WTC11 (cell line): ENCODE measurements around the gene SYNM. TPM values are rescaled to one million over a fixed set of nuclear protein-coding genes. Genes with fewer than 3 reads are reported as not detected.

ENCODE experiments used
- ATAC-seq: fragments of 200-7000 bp; cut with Tn5 transposase; 2 replicates; pipeline ENCODE4 v1.10.0; 2021; ENCODE audit warnings: mild to moderate bottlenecking, moderate library complexity
- CTCF ChIA-PET: fragments of 300-600 bp; sonication (Branson Sonifier 250); formaldehyde crosslinking; loops from one replicate; lab custom pipeline; 2021; ENCODE audit warnings: antibody characterized with exemption; lab: Charles Lee
- POLR2A ChIA-PET: fragments of 350-600 bp; sonication (Branson Sonifier 250); formaldehyde crosslinking; loops from one replicate; lab custom pipeline; 2021; ENCODE audit warnings: antibody characterized with exemption; lab: Charles Lee
- DNase-seq: peaks from one replicate; pipeline ENCODE4 v3.0.0; 2021; ENCODE audit warnings: low spot score
- H3K27ac Mint-ChIP-seq: 2 replicates; pipeline ENCODE4 v1.8.0; 2021; ENCODE audit warnings: mixed read lengths
- H3K27me3 Mint-ChIP-seq: 2 replicates; pipeline ENCODE4 v1.8.0; 2021; ENCODE audit warnings: low read depth, mild to moderate bottlenecking, moderate library complexity, mixed read lengths
- H3K36me3 Mint-ChIP-seq: 2 replicates; pipeline ENCODE4 v1.8.0; 2021; ENCODE audit warnings: mixed read lengths
- H3K4me1 Mint-ChIP-seq: 2 replicates; pipeline ENCODE4 v1.8.0; 2022; ENCODE audit warnings: mixed read lengths
- H3K4me3 Mint-ChIP-seq: 2 replicates; pipeline ENCODE4 v1.8.0; 2021; ENCODE audit warnings: mild to moderate bottlenecking, moderate library complexity, mixed read lengths
- H3K9me3 Mint-ChIP-seq: 2 replicates; pipeline ENCODE4 v1.8.0; 2021; ENCODE audit warnings: mixed read lengths
- ARID4B ChIP-seq: sonication (generic); formaldehyde crosslinking; IDR thresholded peaks from 2 replicates; pipeline ENCODE4 v1.8.0; 2023; ENCODE audit warnings: missing genetic modification reagents, mild to moderate bottlenecking, borderline replicate concordance
- CDX4 ChIP-seq: fragments of 250-450 bp; sonication (Bioruptor Pico); IDR thresholded peaks from 2 replicates; pipeline ENCODE4 v1.9.0; 2021; ENCODE audit warnings: moderate library complexity, mild to moderate bottlenecking, inconsistent platforms, borderline replicate concordance
- CREB1 ChIP-seq: sonication (generic); formaldehyde crosslinking; IDR thresholded peaks from 2 replicates; pipeline ENCODE4 v1.8.0; 2023; ENCODE audit warnings: mild to moderate bottlenecking, missing genetic modification reagents
- ETV6 ChIP-seq: sonication (generic); formaldehyde crosslinking; IDR thresholded peaks from 2 replicates; pipeline ENCODE4 v1.8.1; 2022; ENCODE audit warnings: mild to moderate bottlenecking, missing genetic modification reagents
- FOXP4 ChIP-seq: sonication (generic); formaldehyde crosslinking; IDR thresholded peaks from 2 replicates; pipeline ENCODE4 v1.8.0; 2022; ENCODE audit warnings: mild to moderate bottlenecking, missing genetic modification reagents
- HMGA2 ChIP-seq: fragments of 250-450 bp; sonication (Bioruptor Pico); IDR thresholded peaks from 2 replicates; pipeline ENCODE4 v1.4.0; 2021; ENCODE audit warnings: mild to moderate bottlenecking, moderate library complexity
- NR1H2 ChIP-seq: sonication (generic); formaldehyde crosslinking; IDR thresholded peaks from 2 replicates; pipeline ENCODE4 v1.9.0; 2021; ENCODE audit warnings: mild to moderate bottlenecking, moderate library complexity, missing genetic modification reagents
- OVOL2 ChIP-seq: fragments of 250-450 bp; sonication (Bioruptor Pico); IDR thresholded peaks from 2 replicates; pipeline ENCODE4 v1.9.0; 2021; ENCODE audit warnings: mild to moderate bottlenecking, borderline replicate concordance
- TEAD1 ChIP-seq: sonication (generic); formaldehyde crosslinking; IDR thresholded peaks from 2 replicates; pipeline ENCODE4 v1.8.0; 2022; ENCODE audit warnings: mild to moderate bottlenecking, missing genetic modification reagents
- ZBTB43 ChIP-seq: sonication (generic); formaldehyde crosslinking; IDR thresholded peaks from 2 replicates; pipeline ENCODE4 v1.8.1; 2023; ENCODE audit warnings: mild to moderate bottlenecking, missing genetic modification reagents
- ZNF121 ChIP-seq: sonication (generic); formaldehyde crosslinking; IDR thresholded peaks from 2 replicates; pipeline ENCODE4 v1.8.0; 2023; ENCODE audit warnings: missing genetic modification reagents
- ZNF281 ChIP-seq: sonication (generic); formaldehyde crosslinking; IDR thresholded peaks from 2 replicates; pipeline ENCODE4 v1.8.0; 2023; ENCODE audit warnings: mild to moderate bottlenecking, missing genetic modification reagents
- ZNF416 ChIP-seq: fragments of 250-450 bp; sonication (Bioruptor Pico); IDR thresholded peaks from 2 replicates; pipeline ENCODE4 v1.9.0; 2021; ENCODE audit warnings: mild to moderate bottlenecking, inconsistent platforms
- total RNA-seq: library from RNA; stranded (reverse); gene quantifications from 3 replicates; pipeline ENCODE4 v1.2.3, GENCODE V29; 2021
- TF ChIP-seq, protein P1 (sequence below): sonication (generic); formaldehyde crosslinking; IDR thresholded peaks from 2 replicates; pipeline ENCODE4 v1.8.1; 2023; ENCODE audit warnings: mild to moderate bottlenecking, missing genetic modification reagents
- TF ChIP-seq, protein P2 (sequence below): sonication (generic); formaldehyde crosslinking; IDR thresholded peaks from 2 replicates; pipeline ENCODE4 v1.8.1; 2023; ENCODE audit warnings: mild to moderate bottlenecking, missing genetic modification reagents, moderate library complexity
- TF ChIP-seq, protein P3 (sequence below): sonication (generic); formaldehyde crosslinking; conservative IDR thresholded peaks from 2 replicates; pipeline ENCODE4 v1.8.1; 2022; ENCODE audit warnings: mild to moderate bottlenecking, missing genetic modification reagents

SYNM gene
- total RNA-seq, 1 experiment from 2014 or later: 2.2 TPM

- ATAC-seq (0 out of 2 replicates have a peak, but pooled peaks have one; percentile 17), DNase-seq (no peak)
- CTCF ChIA-PET: interaction anchor here (1.1 to 1.5 kb wide), 3 partner anchors 9 to 29 kb away, joined by 3 to 4 read pairs (median 4); partner anchors contain the start of gene SYNM
- H3K4me1 Mint-ChIP-seq: peaks cover 24% of the 10 kb centered on the region
- H3K9me3 Mint-ChIP-seq: no peaks in the 10 kb centered on the region
- no peak overlapping the region for H3K27ac Mint-ChIP-seq
- no peak for TF ChIP-seq HMGA2 (CRISPR knock-in tag)
- no peak for TF ChIP-seq ETV6 (CRISPR knock-in tag)
- TF ChIP-seq, protein P1, sequence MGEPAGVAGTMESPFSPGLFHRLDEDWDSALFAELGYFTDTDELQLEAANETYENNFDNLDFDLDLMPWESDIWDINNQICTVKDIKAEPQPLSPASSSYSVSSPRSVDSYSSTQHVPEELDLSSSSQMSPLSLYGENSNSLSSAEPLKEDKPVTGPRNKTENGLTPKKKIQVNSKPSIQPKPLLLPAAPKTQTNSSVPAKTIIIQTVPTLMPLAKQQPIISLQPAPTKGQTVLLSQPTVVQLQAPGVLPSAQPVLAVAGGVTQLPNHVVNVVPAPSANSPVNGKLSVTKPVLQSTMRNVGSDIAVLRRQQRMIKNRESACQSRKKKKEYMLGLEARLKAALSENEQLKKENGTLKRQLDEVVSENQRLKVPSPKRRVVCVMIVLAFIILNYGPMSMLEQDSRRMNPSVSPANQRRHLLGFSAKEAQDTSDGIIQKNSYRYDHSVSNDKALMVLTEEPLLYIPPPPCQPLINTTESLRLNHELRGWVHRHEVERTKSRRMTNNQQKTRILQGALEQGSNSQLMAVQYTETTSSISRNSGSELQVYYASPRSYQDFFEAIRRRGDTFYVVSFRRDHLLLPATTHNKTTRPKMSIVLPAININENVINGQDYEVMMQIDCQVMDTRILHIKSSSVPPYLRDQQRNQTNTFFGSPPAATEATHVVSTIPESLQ (CRISPR knock-in tag): no peak
- TF ChIP-seq OVOL2: no peak
- no peak for TF ChIP-seq NR1H2 (CRISPR knock-in tag)
- no peak for TF ChIP-seq ZNF121 (CRISPR knock-in tag)
- TF ChIP-seq ZBTB43 (CRISPR knock-in tag): no peak
- TF ChIP-seq TEAD1 (CRISPR knock-in tag): no peak
- TF ChIP-seq ZNF416 (CRISPR knock-in tag): no peak
- no peak for TF ChIP-seq FOXP4
- TF ChIP-seq, protein P2, sequence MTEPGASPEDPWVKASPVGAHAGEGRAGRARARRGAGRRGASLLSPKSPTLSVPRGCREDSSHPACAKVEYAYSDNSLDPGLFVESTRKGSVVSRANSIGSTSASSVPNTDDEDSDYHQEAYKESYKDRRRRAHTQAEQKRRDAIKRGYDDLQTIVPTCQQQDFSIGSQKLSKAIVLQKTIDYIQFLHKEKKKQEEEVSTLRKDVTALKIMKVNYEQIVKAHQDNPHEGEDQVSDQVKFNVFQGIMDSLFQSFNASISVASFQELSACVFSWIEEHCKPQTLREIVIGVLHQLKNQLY (CRISPR knock-in tag): no peak
- TF ChIP-seq CREB1 (CRISPR knock-in tag): no peak
- TF ChIP-seq CDX4: no peak
- TF ChIP-seq ARID4B (CRISPR knock-in tag): no peak
- no peak for TF ChIP-seq ZNF281 (CRISPR knock-in tag)
- TF ChIP-seq, protein P3, sequence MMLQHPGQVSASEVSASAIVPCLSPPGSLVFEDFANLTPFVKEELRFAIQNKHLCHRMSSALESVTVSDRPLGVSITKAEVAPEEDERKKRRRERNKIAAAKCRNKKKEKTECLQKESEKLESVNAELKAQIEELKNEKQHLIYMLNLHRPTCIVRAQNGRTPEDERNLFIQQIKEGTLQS (CRISPR knock-in tag): no peak
- TF ChIP-seq, all 79 proteins: peak for 0
- Mint-ChIP-seq H3K27me3 (no peaks in the 10 kb centered on the region), H3K4me3 (no peak overlapping the region), H3K36me3 (peaks cover 12% of the 10 kb centered on the region; the same call in 1 of the 2 replicates)
- POLR2A ChIA-PET: no interaction called here
These were observed 29.5 kb downstream of the SYNM start for GRCh38 chr15:99134317-99134821.
